K562 (cell line): ENCODE measurements around the gene PRKAG2. TPM values are rescaled to one million over a fixed set of nuclear protein-coding genes. Genes with fewer than 3 reads are reported as not detected.
A peak's percentile ranks its signal among the peaks of the same experiment; 100 is the strongest.

Source experiments
- ATAC-seq: fragments of 200-7000 bp; cut with Tn5 transposase; 3 replicates; pipeline ENCODE4 v1.9.1; 2020; ENCODE audit warnings: moderate library complexity
- BruUV-seq: library from RNA; stranded (reverse); fragments of 400-500 nt; replicated peaks from 2 replicates; lab custom pipeline; 2021; lab: Mats Ljungman, UMichigan
- CTCF ChIA-PET: fragments of 300-600 bp; formaldehyde crosslinking; extraction: SDS; loops from one replicate; lab custom pipeline; 2021; ENCODE audit warnings: low intra/inter-chr PET ratio; lab: Yijun Ruan, JAX
- POLR2A ChIA-PET: fragments of 300-600, 350-650 bp; sonication (Branson Sonifier 250); formaldehyde crosslinking; extraction: SDS; loops from one replicate; lab custom pipeline; 2021; ENCODE audit warnings: antibody characterized with exemption, inconsistent platforms; lab: Yijun Ruan, JAX
- DNase-seq, 4 experiments: peaks; one replicate each; pipeline versions ENCODE4 v3.0.0 to v3.0.0-alpha.2; 2011 to 2018; ENCODE audit warnings: low spot score in 3 of 4, mixed read lengths in 3 of 4; ENCODE audit errors: extremely low read depth in 1 of 4
- FAIRE-seq: peaks from 2 replicates; lab custom pipeline; 2011; peaks lifted over from hg19 to GRCh38; lab: Jason Lieb, UNC
- H2AFZ ChIP-seq: 2 replicates; pipeline ENCODE4 v1.6.0; 2011; ENCODE audit warnings: low read depth, low read length, control low read depth, inconsistent platforms
- H3K27ac ChIP-seq: fragments of 200-600 bp; 3 replicates; pipeline ENCODE4 v1.8.0; 2011; ENCODE audit warnings: low read depth, mild to moderate bottlenecking, control low read depth, inconsistent platforms, low read length, moderate library complexity, mixed read lengths; ENCODE audit errors: extremely low read depth
- H3K27me3 ChIP-seq, 2 experiments: fragments of 300-600 bp in 1 of 2; 2 replicates in 1 of 2; 3 replicates in 1 of 2; pipeline versions ENCODE4 v1.6.0 to v1.8.0; 2011; ENCODE audit warnings: inconsistent platforms in 2 of 2, low read length in 2 of 2, mild to moderate bottlenecking in 1 of 2, mixed read lengths in 1 of 2, moderate library complexity in 1 of 2; ENCODE audit not compliant: control insufficient read depth in 2 of 2, insufficient read depth in 2 of 2
- H3K36me3 ChIP-seq: fragments of 300-600 bp; 3 replicates; pipeline ENCODE4 v1.8.0; 2011; ENCODE audit warnings: mild to moderate bottlenecking, low read length, inconsistent platforms; ENCODE audit not compliant: control insufficient read depth, insufficient read depth
- H3K4me1 ChIP-seq, 2 experiments: fragments of 200-600 bp in 1 of 2; replicated peaks in 1 of 2; 2 replicates in 1 of 2; 3 replicates in 1 of 2; pipeline versions ENCODE4 v1.5.1 to v1.8.0; 2011; ENCODE audit warnings: inconsistent platforms in 2 of 2, low read length in 2 of 2, mild to moderate bottlenecking in 1 of 2, mixed read lengths in 1 of 2, moderate library complexity in 1 of 2; ENCODE audit not compliant: control insufficient read depth in 2 of 2, insufficient read depth in 2 of 2
- H3K4me2 ChIP-seq: 2 replicates; pipeline ENCODE4 v1.6.1; 2011; ENCODE audit warnings: low read length, control low read depth, inconsistent platforms, mixed read lengths; ENCODE audit not compliant: insufficient read depth
- H3K4me3 ChIP-seq: fragments of 200-600 bp; sonication (generic), shearing (Covaris generic); 2 replicates; pipeline ENCODE4 v1.5.1; 2016; ENCODE audit warnings: control low read depth, inconsistent platforms
- H3K79me2 ChIP-seq: fragments of 200-600 bp; 3 replicates; pipeline ENCODE4 v1.8.0; 2011; ENCODE audit warnings: low read length, inconsistent platforms; ENCODE audit not compliant: control insufficient read depth, insufficient read depth
- H3K9ac ChIP-seq, 2 experiments: 2 replicates each; pipeline versions ENCODE4 v1.6.0 to v1.6.1; 2011; ENCODE audit warnings: low read depth in 2 of 2, low read length in 2 of 2, control low read depth in 1 of 2, inconsistent platforms in 1 of 2, mild to moderate bottlenecking in 1 of 2, mixed read lengths in 1 of 2; ENCODE audit not compliant: insufficient read depth in 1 of 2
- H3K9me1 ChIP-seq: one replicate; pipeline ENCODE4 v1.6.0; 2011; ENCODE audit warnings: inconsistent platforms, mild to moderate bottlenecking, low read length, moderate library complexity; ENCODE audit not compliant: control insufficient read depth, insufficient read depth
- H3K9me3 ChIP-seq: replicated peaks from 2 replicates; pipeline ENCODE4 v1.5.1; 2011; ENCODE audit warnings: low read depth, low read length, inconsistent platforms; ENCODE audit not compliant: control insufficient read depth, insufficient read depth
- H4K20me1 ChIP-seq: replicated peaks from 2 replicates; pipeline ENCODE4 v1.6.1; 2011; ENCODE audit warnings: low read length, inconsistent platforms, mixed read lengths; ENCODE audit not compliant: control insufficient read depth, insufficient read depth
- CREM ChIP-seq: IDR thresholded peaks from 2 replicates; pipeline ENCODE4 v1.6.1; 2014; ENCODE audit warnings: antibody characterized with exemption, low read depth
- CTCF ChIP-seq, 3 experiments: IDR thresholded peaks in 2 of 3; conservative IDR thresholded peaks in 1 of 3; 2 replicates each; pipeline ENCODE4 v1.5.1; 2011 to 2012; ENCODE audit warnings: low read length in 3 of 3, mild to moderate bottlenecking in 3 of 3, control low read depth in 2 of 3, improper control_type of control experiment in 1 of 3, inconsistent platforms in 1 of 3, low read depth in 1 of 3, mixed read lengths in 1 of 3, moderate library complexity in 1 of 3; ENCODE audit not compliant: insufficient read depth in 2 of 3
- KAT7 ChIP-seq: sonication (generic); formaldehyde crosslinking; IDR thresholded peaks from 2 replicates; pipeline ENCODE4 v1.8.0; 2022; ENCODE audit warnings: missing genetic modification reagents, mild to moderate bottlenecking, borderline replicate concordance
- RFX1 ChIP-seq: fragments of 450-650 bp; IDR thresholded peaks from 2 replicates; pipeline ENCODE4 v1.6.1; 2016; ENCODE audit warnings: mild to moderate bottlenecking, moderate library complexity
- ZFP1 ChIP-seq: fragments of 450-650 bp; formaldehyde crosslinking; IDR thresholded peaks from 2 replicates; pipeline ENCODE4 v1.4.0; 2020; ENCODE audit warnings: mild to moderate bottlenecking, mixed read lengths
- ZNF263 ChIP-seq: sonication (generic); formaldehyde crosslinking; IDR thresholded peaks from 2 replicates; pipeline ENCODE4 v1.8.0; 2022; ENCODE audit warnings: mild to moderate bottlenecking, missing genetic modification reagents, borderline replicate concordance
- WGBS: fragments of 100-300 bp; shearing (Covaris generic); methylation state at CpG from one replicate; pipeline ENCODE4 v1.1.6; 2016; ENCODE audit warnings: low coverage, mixed read lengths; ENCODE audit not compliant: insufficient coverage; ENCODE audit errors: missing lambda C conversion rate; 5-methylcytosine and 5-hydroxymethylcytosine counted together
- in situ Hi-C: fragments of 300-500 bp; cut with MboI; formaldehyde crosslinking; loops from 4 replicates; pipeline ENCODE4 v1.15.0; 2018; ENCODE audit warnings: inconsistent platforms, mixed read lengths
- intact Hi-C: fragments of 100-400 bp; cut with micrococcal nuclease; formaldehyde crosslinking; loops from 2 replicates; pipeline ENCODE4 v1.14.2; 2022
- polyA plus RNA-seq, 8 experiments: library from polyadenylated mRNA; depleted of rRNA in 4 of 8; stranded (reverse) in 5 of 8; unstranded in 3 of 8; fragments of >200 nt; fragmentation: Nextera tagmentation in 2 of 8; fragmentation: Illumina TruSeq in 1 of 8; extraction: Ambion mirVana in 2 of 8; extraction: Trizol in 1 of 8; gene quantifications; 2 replicates each; pipeline versions ENCODE4 v1.2.1 to v1.2.3, GENCODE V29; 2011 to 2014; ENCODE audit warnings: inconsistent platforms in 1 of 8, missing spikeins in 1 of 8
- total RNA-seq, 7 experiments: library from RNA; depleted of rRNA in 6 of 7; stranded (reverse); fragments of >200 nt in 6 of 7; fragmentation: Illumina TruSeq in 2 of 7; extraction: Trizol in 2 of 7; gene quantifications; 2 replicates each; pipeline versions ENCODE4 v1.2.1 to v1.2.3, GENCODE V29; 2011 to 2021; ENCODE audit warnings: low replicate concordance in 1 of 7
- TF ChIP-seq, protein P1 (sequence below): fragments of 250-450 bp; sonication (Bioruptor Pico); IDR thresholded peaks from 2 replicates; pipeline ENCODE4 v1.4.0; 2020; ENCODE audit warnings: mild to moderate bottlenecking

PRKAG2 gene
- total and polyA plus RNA-seq, 9 of the 15 experiments (the other 6 are each of a cell fraction or from before 2014, with no cell fraction given), result 0.99 to 5.6 (median 3.3) TPM

- in situ Hi-C loops, result no loop called here
- Histone ChIP-seq H4K20me1 (peaks cover 5% of the 10 kb centered on the region; the same call in 1 of the 2 replicates), H3K27ac (no peak overlapping the region), H3K4me3 (no peak overlapping the region), H3K9ac (no peak overlapping the region), H3K4me2 (no peak overlapping the region), H3K36me3 (no peaks in the 10 kb centered on the region), H3K4me1 (peaks cover 0 to 23% of the 10 kb centered on the region in 2 experiments; a peak in 2 of 5 replicates), H3K79me2 (no peaks in the 10 kb centered on the region), H3K9me3 (no peaks in the 10 kb centered on the region)
- ATAC-seq, result no peak
- no peak for DNase-seq
- no peak for FAIRE-seq
- no TSS peak for BruUV-seq
- peak; percentile 45; the same call in 1 of the 2 replicates for TF ChIP-seq ZNF263 (CRISPR knock-in tag)
- TF ChIP-seq CTCF (IDR thresholded peaks at IDR 0.05 in 2 of 3, conservative IDR thresholded peaks at IDR 0.05 in 1 of 3; ENCODE audit: insufficient read depth in 2 of 3, low read depth in 1 of 3, low read length in 3 of 3), result peak in 1 of 3 experiments; percentile 5; a peak in 1 of 6 replicates
- TF ChIP-seq KAT7 (CRISPR knock-in tag), result no peak
- peak; percentile 53; the same call in 1 of the 2 replicates for TF ChIP-seq RFX1
- TF ChIP-seq, protein P1, sequence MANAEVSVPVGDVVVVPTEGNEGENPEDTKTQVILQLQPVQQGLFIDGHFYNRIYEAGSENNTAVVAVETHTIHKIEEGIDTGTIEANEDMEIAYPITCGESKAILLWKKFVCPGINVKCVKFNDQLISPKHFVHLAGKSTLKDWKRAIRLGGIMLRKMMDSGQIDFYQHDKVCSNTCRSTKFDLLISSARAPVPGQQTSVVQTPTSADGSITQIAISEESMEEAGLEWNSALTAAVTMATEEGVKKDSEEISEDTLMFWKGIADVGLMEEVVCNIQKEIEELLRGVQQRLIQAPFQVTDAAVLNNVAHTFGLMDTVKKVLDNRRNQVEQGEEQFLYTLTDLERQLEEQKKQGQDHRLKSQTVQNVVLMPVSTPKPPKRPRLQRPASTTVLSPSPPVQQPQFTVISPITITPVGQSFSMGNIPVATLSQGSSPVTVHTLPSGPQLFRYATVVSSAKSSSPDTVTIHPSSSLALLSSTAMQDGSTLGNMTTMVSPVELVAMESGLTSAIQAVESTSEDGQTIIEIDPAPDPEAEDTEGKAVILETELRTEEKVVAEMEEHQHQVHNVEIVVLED (CRISPR knock-in tag), result no peak
- TF ChIP-seq ZFP1 (CRISPR knock-in tag), result no peak
- TF ChIP-seq CREM, result no peak
- TF ChIP-seq, all 486 proteins: peak for 3
- H2AFZ ChIP-seq, result no peak overlapping the region
- 5% methylated on average over 23 of the region's 23 CpGs for WGBS
- ChIA-PET CTCF (no interaction called here), POLR2A (interaction anchor here (0.6 kb wide), 1 partner anchor 333 kb away, joined by 4 read pairs; no protein-coding TSS in a partner anchor)
- H3K27me3 ChIP-seq, result peaks cover 62 to 94% of the 10 kb centered on the region in 2 experiments
- H3K9me1 ChIP-seq, result peaks cover 3% of the 10 kb centered on the region
- intact Hi-C loops, result no loop called here
These were observed 150.9 kb downstream of the PRKAG2 start for GRCh38 chr7:151725844-151726651.
